SU-DHL-6 (cell line): ENCODE data around the gene GOLGA7B.

Experiments
- H2AFZ ChIP-seq: fragments of 200-600 bp; sonication (generic); 2 replicates; pipeline ENCODE4 v1.6.1; 2014; ENCODE audit warnings: low read depth, mild to moderate bottlenecking, moderate library complexity, mixed read lengths, antibody characterized with exemption, low read length; ENCODE audit not compliant: severe bottlenecking
- H3F3A ChIP-seq: fragments of 200-600 bp; shearing (Covaris generic); 2 replicates; pipeline ENCODE4 v1.6.0; 2016; ENCODE audit warnings: antibody characterized with exemption, mild to moderate bottlenecking; ENCODE audit not compliant: insufficient read depth
- H3K27ac ChIP-seq: fragments of 200-600 bp; sonication (generic); 2 replicates; pipeline ENCODE4 v1.5.1; 2016; ENCODE audit warnings: low read depth, mild to moderate bottlenecking, low read length, moderate library complexity, mixed read lengths
- H3K27me3 ChIP-seq: fragments of 200-600 bp; sonication (generic), shearing (Covaris generic); 2 replicates; pipeline ENCODE4 v1.6.0; 2014; ENCODE audit warnings: mild to moderate bottlenecking, low read length
- H3K36me3 ChIP-seq: fragments of 200-600 bp; sonication (generic); 2 replicates; pipeline ENCODE4 v1.6.1; 2014; ENCODE audit warnings: mild to moderate bottlenecking, low read length, mixed read lengths
- H3K4me2 ChIP-seq: fragments of 300-600, 200-600 bp; shearing (Covaris generic), sonication (generic); 2 replicates; pipeline ENCODE4 v1.6.0; 2014; ENCODE audit warnings: low read length, low read depth, mild to moderate bottlenecking; ENCODE audit not compliant: poor library complexity, severe bottlenecking
- H3K4me3 ChIP-seq: fragments of 200-600 bp; sonication (generic); 2 replicates; pipeline ENCODE4 v1.5.1; 2014; ENCODE audit warnings: antibody characterized with exemption, low read length, mild to moderate bottlenecking, mixed read lengths; ENCODE audit not compliant: insufficient read depth, poor library complexity, severe bottlenecking
- H3K79me2 ChIP-seq: fragments of 200-600 bp; sonication (generic); 2 replicates; pipeline ENCODE4 v1.6.1; 2014; ENCODE audit warnings: mild to moderate bottlenecking, low read length, moderate library complexity; ENCODE audit not compliant: insufficient read depth
- H3K9ac ChIP-seq: fragments of 200-600 bp; sonication (generic); 2 replicates; pipeline ENCODE4 v1.7.0; 2014; ENCODE audit warnings: mild to moderate bottlenecking, low read length
- H3K9me2 ChIP-seq: fragments of 200-600 bp; sonication (generic); replicated peaks from 2 replicates; pipeline ENCODE4 v1.6.1; 2014; ENCODE audit warnings: low read length; ENCODE audit not compliant: insufficient read depth
- H3K9me3 ChIP-seq: fragments of 200-600 bp; sonication (generic); 2 replicates; pipeline ENCODE4 v1.6.1; 2014; ENCODE audit warnings: low read length, mixed read lengths; ENCODE audit not compliant: insufficient read depth
- H4K20me1 ChIP-seq: fragments of 200-600 bp; sonication (generic); 2 replicates; pipeline ENCODE4 v1.6.1; 2014; ENCODE audit warnings: low read depth, mild to moderate bottlenecking, antibody characterized with exemption, low read length, moderate library complexity, mixed read lengths
- EZH2phosphoT487 ChIP-seq: fragments of 200-600 bp; sonication (generic), shearing (Covaris generic); conservative IDR thresholded peaks from 2 replicates; pipeline ENCODE4 v1.6.1; 2018; ENCODE audit warnings: mild to moderate bottlenecking, antibody characterized with exemption, low read length, moderate library complexity, mixed read lengths
- TF ChIP-seq, protein P1 (sequence below): fragments of 200-600 bp; sonication (generic); IDR thresholded peaks from one replicate; pipeline ENCODE4 v1.5.1; 2017; ENCODE audit warnings: antibody characterized with exemption, mild to moderate bottlenecking, low read length, moderate library complexity; ENCODE audit not compliant: insufficient read depth, poor library complexity, severe bottlenecking

Gene GOLGA7B

DNA sequence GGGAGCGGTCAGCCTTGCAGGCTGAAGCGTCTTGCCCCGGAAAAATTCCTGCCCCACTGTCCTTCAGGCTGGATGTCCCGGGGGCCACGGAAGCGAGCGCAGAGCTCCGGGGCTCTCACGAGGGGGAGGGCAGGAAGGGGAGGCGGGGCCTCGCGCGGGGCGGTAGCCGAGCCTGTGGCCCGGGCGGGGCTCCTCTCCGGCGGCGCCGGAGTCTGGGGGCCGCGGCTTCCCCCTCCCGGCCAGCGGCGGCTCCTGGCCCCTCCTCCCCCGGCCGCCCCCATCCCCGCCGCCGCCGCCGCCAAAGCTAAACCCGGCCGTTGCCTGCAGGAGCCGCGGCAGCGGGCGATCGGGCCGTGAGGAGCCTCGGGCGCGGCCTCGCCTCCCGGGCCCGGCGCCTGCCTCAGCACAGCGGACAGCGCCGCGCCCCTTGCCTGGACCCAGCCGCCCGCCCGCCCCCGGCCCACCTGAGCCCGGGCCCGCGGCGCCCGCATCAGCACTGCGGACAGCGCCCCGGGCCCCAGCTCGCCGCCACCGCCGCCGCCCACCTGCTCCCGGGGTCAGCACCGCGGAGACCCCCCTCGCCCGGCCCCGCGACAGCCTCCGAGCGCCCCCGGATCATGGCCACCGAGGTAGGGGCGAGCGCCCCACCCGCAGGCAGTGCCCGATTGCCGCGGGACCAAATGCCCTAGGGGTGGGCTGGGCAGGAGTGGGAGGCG is at the start of gene GOLGA7B:
Gene GOLGA7B, plus strand, starts transcription at position 157 of the 716 bp plus-strand sequence. Its CDS starts 461 bp downstream, at position 618.
- H3K9me3 ChIP-seq = no peaks in the 10 kb centered on the region
- TF ChIP-seq, protein P1, sequence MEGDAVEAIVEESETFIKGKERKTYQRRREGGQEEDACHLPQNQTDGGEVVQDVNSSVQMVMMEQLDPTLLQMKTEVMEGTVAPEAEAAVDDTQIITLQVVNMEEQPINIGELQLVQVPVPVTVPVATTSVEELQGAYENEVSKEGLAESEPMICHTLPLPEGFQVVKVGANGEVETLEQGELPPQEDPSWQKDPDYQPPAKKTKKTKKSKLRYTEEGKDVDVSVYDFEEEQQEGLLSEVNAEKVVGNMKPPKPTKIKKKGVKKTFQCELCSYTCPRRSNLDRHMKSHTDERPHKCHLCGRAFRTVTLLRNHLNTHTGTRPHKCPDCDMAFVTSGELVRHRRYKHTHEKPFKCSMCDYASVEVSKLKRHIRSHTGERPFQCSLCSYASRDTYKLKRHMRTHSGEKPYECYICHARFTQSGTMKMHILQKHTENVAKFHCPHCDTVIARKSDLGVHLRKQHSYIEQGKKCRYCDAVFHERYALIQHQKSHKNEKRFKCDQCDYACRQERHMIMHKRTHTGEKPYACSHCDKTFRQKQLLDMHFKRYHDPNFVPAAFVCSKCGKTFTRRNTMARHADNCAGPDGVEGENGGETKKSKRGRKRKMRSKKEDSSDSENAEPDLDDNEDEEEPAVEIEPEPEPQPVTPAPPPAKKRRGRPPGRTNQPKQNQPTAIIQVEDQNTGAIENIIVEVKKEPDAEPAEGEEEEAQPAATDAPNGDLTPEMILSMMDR = no peak
- no peak for TF ChIP-seq EZH2phosphoT487
- H3K79me2 ChIP-seq = no peaks in the 10 kb centered on the region
- H3K4me3 ChIP-seq = peak within 1 kb of the TSS; percentile 69
- peak within 1 kb of the TSS; percentile 74 for H2AFZ ChIP-seq
- H4K20me1 ChIP-seq = no peaks in the 10 kb centered on the region
- no peaks in the 10 kb centered on the region for H3K27me3 ChIP-seq
- H3K27ac ChIP-seq = no peak within 1 kb of the TSS
- peak within 1 kb of the TSS; percentile 47; the same call in 1 of the 2 replicates for H3K9ac ChIP-seq
- H3K9me2 ChIP-seq = no peaks in the 10 kb centered on the region
- H3F3A ChIP-seq = no peaks in the 10 kb centered on the region
- no peaks in the 10 kb centered on the region for H3K36me3 ChIP-seq
- H3K4me2 ChIP-seq = peak within 1 kb of the TSS; percentile 85

DNA sequence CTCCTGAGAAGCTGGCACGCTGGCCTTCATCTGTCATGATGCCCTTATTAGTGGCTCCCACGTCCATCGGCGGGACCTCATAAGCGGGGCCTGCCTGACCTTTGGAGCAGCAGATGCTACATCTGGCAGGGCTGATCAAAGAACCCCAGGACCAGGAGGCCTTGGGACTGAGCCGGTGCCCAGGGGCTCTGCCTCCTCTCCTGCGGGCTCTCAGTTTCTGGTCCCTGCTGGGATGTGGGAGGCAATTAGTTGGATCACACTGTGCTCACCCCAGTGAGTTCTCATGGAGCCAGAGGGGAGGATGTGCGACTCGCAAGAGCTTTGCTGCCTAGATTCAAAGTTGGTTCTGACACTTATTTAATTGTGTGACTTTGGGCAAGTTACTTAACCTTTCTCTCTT is 49.2 kb upstream of the GOLGA7B start:
- Histone ChIP-seq H3K9ac (no peak overlapping the region), H3K9me2 (no peaks in the 10 kb centered on the region), H3K36me3 (no peaks in the 10 kb centered on the region), H2AFZ (no peak overlapping the region), H3K79me2 (no peaks in the 10 kb centered on the region), H3K27me3 (no peaks in the 10 kb centered on the region), H3K4me2 (no peak overlapping the region), H3F3A (no peaks in the 10 kb centered on the region), H3K9me3 (no peaks in the 10 kb centered on the region; the same call in 1 of the 2 replicates), H4K20me1 (no peaks in the 10 kb centered on the region), H3K4me3 (no peak overlapping the region), H3K27ac (no peak overlapping the region)
- TF ChIP-seq, protein P1 = no peak
- no peak for TF ChIP-seq EZH2phosphoT487

DNA sequence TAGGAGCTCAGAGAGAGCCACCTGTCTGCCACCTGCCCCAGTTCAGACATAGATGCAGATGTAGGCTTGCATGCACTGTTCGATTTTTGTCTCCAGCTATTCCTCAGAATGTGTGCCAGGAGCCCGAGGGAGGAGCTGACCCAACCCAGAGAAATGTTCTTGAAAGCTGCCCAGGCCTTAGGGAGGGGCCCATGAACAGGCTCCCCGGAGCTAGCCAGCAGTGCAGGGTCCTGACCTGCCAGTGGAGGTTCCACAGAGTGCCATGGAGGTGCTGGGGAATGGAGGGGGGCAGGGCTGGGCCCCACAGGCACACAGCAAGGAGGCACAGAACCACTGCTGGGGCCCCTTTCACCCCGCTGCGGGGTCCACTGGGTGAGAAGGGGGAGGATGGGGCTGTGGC is 48.2 kb upstream of the GOLGA7B start:
- H2AFZ ChIP-seq = no peak overlapping the region

More for the DNA sequence above, 48.2 kb upstream of the GOLGA7B start:
- H4K20me1 ChIP-seq = no peaks in the 10 kb centered on the region
- H3K4me3 ChIP-seq = no peak overlapping the region
- H3K9me2 ChIP-seq = no peaks in the 10 kb centered on the region
- no peak overlapping the region for H3K27ac ChIP-seq
- no peaks in the 10 kb centered on the region for H3F3A ChIP-seq
- no peaks in the 10 kb centered on the region; the same call in 1 of the 2 replicates for H3K9me3 ChIP-seq
- TF ChIP-seq, protein P1 = no peak
- no peak for TF ChIP-seq EZH2phosphoT487
- H3K4me2 ChIP-seq = no peak overlapping the region
- H3K9ac ChIP-seq = no peak overlapping the region
- no peaks in the 10 kb centered on the region for H3K79me2 ChIP-seq
- no peaks in the 10 kb centered on the region for H3K27me3 ChIP-seq
- H3K36me3 ChIP-seq = no peaks in the 10 kb centered on the region
